A204.1 (cell line): Measurements from ENCODE around the gene C21orf58.

ENCODE experiments used
- FAIRE-seq: peaks from 2 replicates; lab custom pipeline; 2012; peaks lifted over from hg19 to GRCh38; lab: Jason Lieb, UNC

Gene C21orf58

GRCh38 chr21:46352913-46353312, 29.2 kb upstream of the C21orf58 start:
- FAIRE-seq, result no peak

- no peak for FAIRE-seq
Observed at GRCh38 chr21:46352164-46352515, 28.5 kb upstream of the C21orf58 start.

GRCh38 chr21:46351476-46352163, 27.9 kb upstream of the C21orf58 start:
- no peak for FAIRE-seq

- FAIRE-seq, result no peak
Observed at GRCh38 chr21:46350981-46351380, 27.3 kb upstream of the C21orf58 start.

GRCh38 chr21:46350571-46350970, 26.9 kb upstream of the C21orf58 start:
- no peak for FAIRE-seq

GRCh38 chr21:46349134-46349760, 25.6 kb upstream of the C21orf58 start:
- no peak for FAIRE-seq

GRCh38 chr21:46347791-46348381, 24.2 kb upstream of the C21orf58 start:
- no peak for FAIRE-seq

- FAIRE-seq, result no peak
Observed at GRCh38 chr21:46347203-46347550, 23.5 kb upstream of the C21orf58 start.

- no peak for FAIRE-seq
Observed at GRCh38 chr21:46346296-46347202, 22.9 kb upstream of the C21orf58 start.

- no peak for FAIRE-seq
Observed at GRCh38 chr21:46345861-46346260, 22.2 kb upstream of the C21orf58 start.

- FAIRE-seq, result no peak
Observed at GRCh38 chr21:46344219-46344915, 20.7 kb upstream of the C21orf58 start.

- no peak for FAIRE-seq
Observed at GRCh38 chr21:46340998-46341397, 17.3 kb upstream of the C21orf58 start.

- FAIRE-seq, result no peak
Observed at GRCh38 chr21:46336603-46337002, 12.9 kb upstream of the C21orf58 start.

- FAIRE-seq, result no peak
Observed at GRCh38 chr21:46334351-46335140, 10.9 kb upstream of the C21orf58 start.

- FAIRE-seq, result no peak
Observed at GRCh38 chr21:46329796-46330195, 6.1 kb upstream of the C21orf58 start.

GRCh38 chr21:46328151-46328550, 4.5 kb upstream of the C21orf58 start:
- FAIRE-seq, result no peak

- FAIRE-seq, result no peak
Observed at GRCh38 chr21:46327711-46328110, 4.0 kb upstream of the C21orf58 start.

GRCh38 chr21:46326110-46326703, 2.5 kb upstream of the C21orf58 start:
- no peak for FAIRE-seq

GRCh38 chr21:46325073-46325912, 1.6 kb upstream of the C21orf58 start:
- no peak for FAIRE-seq
